Left lung (tissue), 10 donors: ENCODE results near the gene IQCK. TPM values are rescaled to one million over a fixed set of nuclear protein-coding genes. Genes with fewer than 3 reads are reported as not detected.
A peak's percentile ranks its signal among the peaks of the same experiment; 100 is the strongest.

Source experiments
- ATAC-seq: fragments of 200-7000 bp; cut with Tn5 transposase; one replicate; pipeline ENCODE4 v1.9.1; 2020; ENCODE audit warnings: moderate library complexity
- DNase-seq, 4 donors: peaks; one replicate each; pipeline ENCODE4 v3.0.0-alpha.2; 2013 to 2020
- H3K27ac ChIP-seq, 2 donors: fragments of 200-600 bp; sonication (generic) in 1 of 2; one replicate each; pipeline versions ENCODE4 v1.5.0 to v1.8.0; 2020 to 2021
- H3K27me3 ChIP-seq, 2 donors: fragments of 200-600 bp; sonication (generic) in 1 of 2; one replicate each; pipeline versions ENCODE4 v1.5.0 to v1.8.0; 2020 to 2021
- H3K36me3 ChIP-seq, 2 donors: fragments of 200-600 bp; sonication (generic) in 1 of 2; one replicate each; pipeline versions ENCODE4 v1.5.0 to v1.8.0; 2020 to 2021
- H3K4me1 ChIP-seq, 2 donors: fragments of 200-600 bp; one replicate each; pipeline ENCODE4 v1.8.0; 2021
- H3K4me3 ChIP-seq, 2 donors: fragments of 200-600 bp; sonication (generic) in 1 of 2; one replicate each; pipeline versions ENCODE4 v1.5.0 to v1.8.0; 2020 to 2021; ENCODE audit warnings: mild to moderate bottlenecking in 1 of 2
- H3K9me3 ChIP-seq, 2 donors: fragments of 200-600 bp; sonication (generic) in 1 of 2; one replicate each; pipeline versions ENCODE4 v1.5.0 to v1.8.0; 2020 to 2021
- intact Hi-C, 2 donors: fragments of 100-400 bp; cut with DNase I; formaldehyde crosslinking; loops; one replicate each; pipeline versions ENCODE4 v1.11.2 to v1.14.2; 2022
- polyA plus RNA-seq, 6 donors: library from polyadenylated mRNA; unstranded; fragments of 120-200 nt; gene quantifications; one replicate each; pipeline ENCODE4 v1.2.1, GENCODE V29; 2013; ENCODE audit not compliant: insufficient read length in 6 of 6
- total RNA-seq, 2 donors: library from RNA; stranded (reverse); fragmentation: NEBNext Ultra II Directional; extraction: Animal tissue kit (Norgen Biotek cat#: 25700); gene quantifications; one replicate each; pipeline ENCODE4 v1.2.1, GENCODE V29; 2021
- TF ChIP-seq, protein P1 (sequence below), 2 donors: fragments of 200-600 bp; sonication (generic) in 1 of 2; IDR thresholded peaks; one replicate each; pipeline versions ENCODE4 v1.5.0 to v1.8.0; 2021; ENCODE audit warnings: antibody characterized with exemption in 2 of 2
- donor health status: DM: no; HTN: yes; CAD: no.
- donor health status: DM: no; HTN: no; CAD: no.

IQCK gene
- total and polyA plus RNA-seq, 8 donors = 8.0 to 25.3 (median 22.1) TPM

DNA sequence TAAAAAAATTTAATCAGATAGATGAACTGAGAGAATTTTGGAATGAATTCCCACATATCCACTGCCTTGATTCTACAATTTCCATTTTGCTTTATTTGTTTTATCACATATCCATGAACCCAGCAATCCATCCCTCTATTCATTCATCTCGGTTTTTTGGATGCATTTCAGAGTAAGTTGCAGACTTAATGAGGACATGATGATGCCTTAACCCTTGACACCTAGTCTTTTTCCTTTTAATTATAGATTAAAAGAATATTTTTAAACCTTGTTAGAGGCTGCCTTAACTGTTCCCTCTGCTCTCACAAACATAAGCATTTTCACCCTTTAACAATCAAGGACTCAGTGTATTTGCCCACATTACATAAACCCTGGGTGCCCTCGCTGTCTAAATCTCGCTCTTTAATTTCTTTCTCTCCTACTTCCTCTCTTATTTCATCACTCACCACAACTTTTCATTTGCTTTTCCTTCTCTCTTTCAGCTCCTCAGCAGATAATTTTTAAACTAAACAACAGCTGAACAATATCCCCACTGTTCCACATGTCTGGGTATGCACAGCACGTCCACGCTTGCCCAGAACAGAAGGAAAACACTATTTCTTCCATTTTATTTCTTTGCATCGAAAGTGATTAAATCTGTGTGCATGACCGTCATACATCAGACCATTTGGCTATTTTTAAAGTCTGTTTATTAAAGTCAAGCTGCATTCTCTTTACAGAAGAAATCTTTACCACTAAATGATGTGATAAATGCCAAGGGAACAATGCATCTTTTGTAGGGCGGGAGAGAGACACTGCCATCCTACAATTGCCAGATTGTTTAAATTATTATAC lies 39.9 kb downstream of the IQCK start:
- DNase-seq = peak in 2 of 4 donors; percentile 64 to 75
- peak; percentile 27 for ATAC-seq
- Histone ChIP-seq H3K27ac (peak overlapping the region in 1 of 2 donors; percentile 4), H3K4me1 (no peaks in the 10 kb centered on the region), H3K9me3 (no peaks in the 10 kb centered on the region), H3K4me3 (no peak overlapping the region), H3K27me3 (no peaks in the 10 kb centered on the region), H3K36me3 (no peaks in the 10 kb centered on the region)
- intact Hi-C loops = no loop called here
- TF ChIP-seq, protein P1, sequence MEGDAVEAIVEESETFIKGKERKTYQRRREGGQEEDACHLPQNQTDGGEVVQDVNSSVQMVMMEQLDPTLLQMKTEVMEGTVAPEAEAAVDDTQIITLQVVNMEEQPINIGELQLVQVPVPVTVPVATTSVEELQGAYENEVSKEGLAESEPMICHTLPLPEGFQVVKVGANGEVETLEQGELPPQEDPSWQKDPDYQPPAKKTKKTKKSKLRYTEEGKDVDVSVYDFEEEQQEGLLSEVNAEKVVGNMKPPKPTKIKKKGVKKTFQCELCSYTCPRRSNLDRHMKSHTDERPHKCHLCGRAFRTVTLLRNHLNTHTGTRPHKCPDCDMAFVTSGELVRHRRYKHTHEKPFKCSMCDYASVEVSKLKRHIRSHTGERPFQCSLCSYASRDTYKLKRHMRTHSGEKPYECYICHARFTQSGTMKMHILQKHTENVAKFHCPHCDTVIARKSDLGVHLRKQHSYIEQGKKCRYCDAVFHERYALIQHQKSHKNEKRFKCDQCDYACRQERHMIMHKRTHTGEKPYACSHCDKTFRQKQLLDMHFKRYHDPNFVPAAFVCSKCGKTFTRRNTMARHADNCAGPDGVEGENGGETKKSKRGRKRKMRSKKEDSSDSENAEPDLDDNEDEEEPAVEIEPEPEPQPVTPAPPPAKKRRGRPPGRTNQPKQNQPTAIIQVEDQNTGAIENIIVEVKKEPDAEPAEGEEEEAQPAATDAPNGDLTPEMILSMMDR (IDR thresholded peaks at IDR 0.05) = no peak

DNA sequence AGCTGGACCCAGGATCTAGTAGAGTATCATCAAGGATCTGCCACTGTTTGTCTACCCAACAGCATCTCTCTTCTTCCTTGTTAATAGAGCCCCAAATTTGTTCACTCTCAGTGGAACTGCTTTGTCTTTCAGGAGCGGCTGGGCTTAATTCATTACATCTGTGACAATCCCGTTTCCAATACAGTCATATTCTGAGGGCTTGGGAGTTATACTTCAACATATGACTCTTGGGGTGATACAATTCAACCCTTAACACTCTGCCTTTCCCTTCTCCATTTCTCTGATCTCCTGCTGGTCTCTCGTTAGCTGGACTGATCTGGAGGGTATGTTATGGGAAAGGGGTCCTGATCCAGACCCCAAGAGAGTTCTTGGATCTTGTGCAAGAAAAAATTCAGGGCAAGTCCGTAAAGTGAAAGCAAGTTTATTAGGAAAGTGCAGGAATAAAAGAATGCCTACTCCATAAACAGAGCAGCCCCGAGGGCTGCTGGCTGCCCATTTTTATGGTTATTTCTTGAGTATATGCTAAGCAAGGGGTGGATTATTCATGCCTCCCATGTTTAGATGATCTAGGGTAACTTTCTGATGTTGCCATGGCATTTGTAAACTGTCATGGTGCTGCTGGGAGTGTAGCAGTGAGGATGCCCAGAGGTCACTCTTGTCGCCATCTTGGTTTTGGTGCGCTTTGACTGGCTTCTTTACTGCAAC lies 42.4 kb downstream of the IQCK start:
- intact Hi-C loops = no loop called here
- H3K4me1 ChIP-seq = no peaks in the 10 kb centered on the region
- no peaks in the 10 kb centered on the region for H3K9me3 ChIP-seq
- no peaks in the 10 kb centered on the region for H3K36me3 ChIP-seq
- no peaks in the 10 kb centered on the region for H3K27me3 ChIP-seq
- TF ChIP-seq, protein P1 (IDR thresholded peaks at IDR 0.05) = no peak
- DNase-seq (no peak), ATAC-seq (no peak)
- no peak overlapping the region for H3K27ac ChIP-seq
- no peak overlapping the region for H3K4me3 ChIP-seq

DNA sequence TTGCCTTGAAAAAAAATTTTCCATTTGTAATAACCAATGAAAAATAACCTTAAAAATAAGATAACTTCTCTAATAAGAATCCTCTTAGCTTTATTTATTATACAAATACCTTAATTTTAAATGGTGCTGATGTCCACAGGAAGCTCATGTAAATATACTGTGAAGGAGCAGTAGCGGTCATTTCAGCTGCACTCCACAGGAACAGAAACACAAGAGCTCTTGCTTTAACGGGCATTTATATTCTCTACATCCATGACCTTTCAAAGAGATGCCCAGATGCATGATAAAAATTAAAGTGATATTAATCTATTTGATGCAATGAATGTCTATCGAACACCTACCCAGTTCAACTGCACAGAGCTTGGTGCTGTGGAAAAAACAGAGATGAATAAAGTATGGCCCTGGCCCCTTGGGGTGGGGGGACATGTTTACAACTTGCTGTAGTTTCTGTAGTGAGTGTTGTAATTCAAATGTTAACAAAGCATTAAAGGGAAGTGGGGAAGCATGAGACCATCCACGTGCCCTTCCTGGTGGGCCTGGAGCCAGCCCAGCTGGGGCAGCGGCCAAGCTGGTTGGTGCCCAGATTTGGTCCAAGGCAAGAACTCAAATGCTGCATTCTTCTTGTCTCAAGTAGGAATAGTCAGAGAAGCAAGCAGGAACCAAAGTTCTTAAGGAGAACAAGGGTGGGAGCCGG lies 47.9 kb downstream of the IQCK start:
- H3K9me3 ChIP-seq = peaks cover 0 to 6% of the 10 kb centered on the region in 2 donors
- intact Hi-C loops = no loop called here
- no peaks in the 10 kb centered on the region for H3K27me3 ChIP-seq
- no peak overlapping the region for H3K4me3 ChIP-seq
- peaks cover 0 to 8% of the 10 kb centered on the region in 2 donors for H3K4me1 ChIP-seq
- DNase-seq = peak in 1 of 4 donors; percentile 60
- ATAC-seq = peak; percentile 61
- TF ChIP-seq, protein P1 (IDR thresholded peaks at IDR 0.05) = no peak
- H3K36me3 ChIP-seq = no peaks in the 10 kb centered on the region
- peak overlapping the region in 1 of 2 donors; percentile 36 for H3K27ac ChIP-seq

DNA sequence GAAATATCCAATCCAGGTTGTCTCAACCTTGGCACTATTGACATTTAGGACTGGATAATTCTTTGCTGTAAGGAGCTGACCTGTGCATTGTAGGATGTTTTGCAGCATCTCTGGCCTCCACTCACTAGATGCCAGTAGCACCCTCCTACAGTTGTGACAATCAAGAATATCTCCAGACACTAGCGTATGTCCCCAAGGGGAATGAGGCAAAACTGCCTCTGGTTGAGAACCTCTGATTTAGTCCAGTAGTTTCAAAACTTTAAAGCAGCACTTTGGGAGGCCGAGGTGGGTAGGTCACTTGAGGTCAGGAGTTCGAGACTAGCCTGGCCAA lies 48.4 kb downstream of the IQCK start:
- TF ChIP-seq, protein P1 (IDR thresholded peaks at IDR 0.05) = no peak
- peak; percentile 13 for ATAC-seq
- Histone ChIP-seq H3K27me3 (no peaks in the 10 kb centered on the region), H3K9me3 (peaks cover 0 to 6% of the 10 kb centered on the region in 2 donors), H3K4me3 (no peak overlapping the region), H3K36me3 (no peaks in the 10 kb centered on the region), H3K4me1 (peaks cover 0 to 8% of the 10 kb centered on the region in 2 donors), H3K27ac (no peak overlapping the region)
- no peak for DNase-seq
- intact Hi-C loops = no loop called here

DNA sequence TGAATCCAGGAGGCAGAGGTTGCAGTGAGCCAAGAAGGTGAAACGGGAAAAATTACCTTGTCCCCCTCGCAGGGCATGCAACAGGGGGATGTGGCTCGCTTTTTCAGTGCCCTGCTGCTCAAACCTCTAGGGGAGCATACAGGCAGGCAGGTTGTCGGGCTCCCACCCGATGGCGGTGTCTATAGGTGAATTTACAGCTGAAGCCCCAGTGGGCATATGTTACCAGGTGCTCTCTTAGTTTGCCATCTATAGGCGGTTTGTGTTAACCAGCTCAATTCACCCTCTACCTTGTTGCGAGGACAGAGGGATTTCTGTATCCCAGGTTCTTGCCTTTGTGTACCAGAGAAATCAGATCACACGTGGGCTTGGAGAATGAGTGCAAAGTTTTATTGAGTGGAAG lies 48.9 kb downstream of the IQCK start:
- peaks cover 0 to 6% of the 10 kb centered on the region in 2 donors for H3K9me3 ChIP-seq
- H3K36me3 ChIP-seq = no peaks in the 10 kb centered on the region
- TF ChIP-seq, protein P1 (IDR thresholded peaks at IDR 0.05) = no peak
- ATAC-seq = no peak
- peaks cover 0 to 8% of the 10 kb centered on the region in 2 donors for H3K4me1 ChIP-seq
- H3K27ac ChIP-seq = no peak overlapping the region
- DNase-seq = no peak
- H3K4me3 ChIP-seq = no peak overlapping the region
- H3K27me3 ChIP-seq = no peaks in the 10 kb centered on the region
- intact Hi-C loops = no loop called here
